RWPE2 (cell line): ENCODE data around the gene MYADM.
"Not testable (repeated sequence)": the region's sequence is repeated elsewhere in the genome, so short reads cannot be mapped to it uniquely, and the experiment has no call there.

Experiments
- ATAC-seq: fragments of 200-7000 bp; cut with Tn5 transposase; 3 replicates; pipeline ENCODE4 v1.9.1; 2021; ENCODE audit warnings: low read depth
- DNase-seq: peaks from one replicate; pipeline ENCODE4 v3.0.0-alpha.2; 2020; ENCODE audit warnings: low spot score
- H3K27ac ChIP-seq: fragments of 450-650 bp; 2 replicates; pipeline ENCODE4 v1.5.1; 2017; ENCODE audit warnings: mild to moderate bottlenecking; ENCODE audit not compliant: poor library complexity, severe bottlenecking
- H3K27me3 ChIP-seq: fragments of 250-450 bp; sonication (Bioruptor Pico); 2 replicates; pipeline ENCODE4 v1.5.1; 2021; ENCODE audit warnings: mild to moderate bottlenecking, moderate library complexity; ENCODE audit not compliant: insufficient read depth, poor library complexity, severe bottlenecking
- H3K36me3 ChIP-seq: fragments of 250-450 bp; sonication (Bioruptor Pico); 2 replicates; pipeline ENCODE4 v1.5.1; 2020; ENCODE audit warnings: low read depth, mild to moderate bottlenecking, moderate library complexity
- H3K4me1 ChIP-seq: fragments of 250-450 bp; sonication (Bioruptor Pico); 2 replicates; pipeline ENCODE4 v1.5.1; 2021; ENCODE audit warnings: mild to moderate bottlenecking, moderate library complexity; ENCODE audit not compliant: insufficient read depth, poor library complexity, severe bottlenecking
- H3K4me3 ChIP-seq: fragments of 250-450 bp; sonication (Bioruptor Pico); 2 replicates; pipeline ENCODE4 v1.5.1; 2021; ENCODE audit warnings: mild to moderate bottlenecking, moderate library complexity; ENCODE audit not compliant: severe bottlenecking
- H3K9me3 ChIP-seq: fragments of 250-450 bp; sonication (Bioruptor Pico); 2 replicates; pipeline ENCODE4 v1.5.1; 2021; ENCODE audit warnings: mild to moderate bottlenecking, moderate library complexity; ENCODE audit not compliant: severe bottlenecking
- TF ChIP-seq, protein P1 (sequence below): fragments of 450-650 bp; IDR thresholded peaks from one replicate; pipeline ENCODE4 v1.5.1; 2017; ENCODE audit warnings: mild to moderate bottlenecking, moderate library complexity; ENCODE audit not compliant: poor library complexity, severe bottlenecking

MYADM gene

DNA sequence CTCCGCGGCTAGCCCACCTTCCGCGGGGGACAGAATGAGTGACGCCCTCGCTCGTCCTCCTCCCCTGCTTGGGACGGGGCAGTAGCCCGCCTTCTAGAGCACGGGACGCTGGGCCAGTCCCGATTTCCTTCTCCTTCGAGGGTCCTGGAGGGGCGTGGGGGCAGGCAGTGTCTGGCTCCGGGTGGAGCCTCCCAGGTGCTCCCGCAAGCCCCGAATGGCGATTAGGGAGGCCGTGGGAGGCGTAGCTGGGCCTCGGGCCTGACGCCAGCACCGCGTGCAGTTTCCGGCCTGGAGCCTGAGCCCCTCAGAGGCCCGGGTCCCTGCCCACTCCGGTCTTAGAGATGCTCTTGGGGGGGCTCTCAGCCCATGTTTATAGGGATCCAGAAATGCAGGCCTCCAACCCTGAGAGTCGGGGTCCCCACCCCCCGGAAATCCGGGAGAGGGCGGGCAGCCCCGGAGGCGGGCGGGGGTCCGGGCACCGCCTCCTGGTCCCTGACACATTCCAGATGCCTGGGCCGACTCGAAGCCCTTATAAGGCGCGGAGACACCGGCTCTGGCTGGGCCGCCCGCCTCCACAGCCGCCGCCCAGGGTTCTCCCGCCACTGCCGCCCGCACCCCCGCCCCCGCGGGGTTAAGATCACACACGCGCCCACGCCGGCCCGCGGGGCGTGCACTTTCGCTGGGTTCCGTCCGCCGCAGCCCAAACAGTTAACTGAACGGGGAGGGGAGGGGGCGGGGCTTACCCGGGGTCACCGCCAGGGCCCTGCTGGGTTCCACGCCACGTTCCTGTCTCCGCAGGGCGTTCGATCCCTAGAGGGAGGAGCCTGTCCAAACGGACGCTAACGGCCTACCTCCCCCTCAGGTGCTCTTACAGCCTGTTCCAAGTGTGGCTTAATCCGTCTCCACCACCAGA, 1.5 kb downstream of the MYADM start:
- H3K4me3 ChIP-seq, result peak overlapping the region; percentile 69
- ATAC-seq, result peak; percentile 64

DNA sequence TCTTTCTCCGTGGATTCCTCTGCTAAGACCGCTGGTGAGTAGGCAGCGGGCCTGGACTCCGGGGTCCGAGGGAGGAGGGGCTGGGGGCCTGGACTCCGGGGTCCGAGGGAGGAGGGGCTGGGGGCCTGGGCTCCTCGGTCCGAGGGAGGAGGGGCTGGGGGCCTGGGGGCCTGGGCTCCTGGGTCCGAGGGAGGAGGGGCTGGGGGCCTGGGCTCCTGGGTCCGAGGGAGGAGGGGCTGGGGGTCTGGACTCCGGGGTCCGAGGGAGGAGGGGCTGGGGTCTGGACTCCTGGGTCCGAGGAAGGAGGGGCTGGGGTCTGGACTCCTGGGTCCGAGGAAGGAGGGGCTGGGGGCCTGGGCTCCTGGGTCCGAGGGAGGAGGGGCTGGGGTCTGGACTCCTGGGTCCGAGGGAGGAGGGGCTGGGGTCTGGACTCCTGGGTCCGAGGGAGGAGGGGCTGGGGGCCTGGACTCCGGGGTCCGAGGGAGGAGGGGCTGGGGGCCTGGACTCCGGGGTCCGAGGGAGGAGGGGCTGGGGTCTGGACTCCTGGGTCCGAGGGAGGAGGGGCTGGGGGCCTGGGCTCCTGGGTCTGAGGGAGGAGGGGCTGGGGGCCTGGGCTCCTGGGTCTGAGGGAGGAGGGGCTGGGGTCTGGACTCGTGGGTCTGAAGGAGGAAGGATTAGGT, 2.3 kb downstream of the MYADM start:
- H3K27ac ChIP-seq, result peak overlapping the region; percentile 86
- H3K36me3 ChIP-seq, result peaks cover 36% of the 10 kb centered on the region
- H3K27me3 ChIP-seq, H3K4me1 ChIP-seq, H3K9me3 ChIP-seq, DNase-seq, ATAC-seq: not testable (repeated sequence)
- peak overlapping the region; percentile 69 for H3K4me3 ChIP-seq

More for the DNA sequence above, 1.5 kb downstream of the MYADM start:
- Histone ChIP-seq H3K27me3 (no peaks in the 10 kb centered on the region), H3K9me3 (no peaks in the 10 kb centered on the region), H3K36me3 (peaks cover 30% of the 10 kb centered on the region), H3K4me1 (peaks cover 10% of the 10 kb centered on the region), H3K27ac (peak overlapping the region; percentile 86)
- DNase-seq, result peak; percentile 86
- TF ChIP-seq, protein P1, sequence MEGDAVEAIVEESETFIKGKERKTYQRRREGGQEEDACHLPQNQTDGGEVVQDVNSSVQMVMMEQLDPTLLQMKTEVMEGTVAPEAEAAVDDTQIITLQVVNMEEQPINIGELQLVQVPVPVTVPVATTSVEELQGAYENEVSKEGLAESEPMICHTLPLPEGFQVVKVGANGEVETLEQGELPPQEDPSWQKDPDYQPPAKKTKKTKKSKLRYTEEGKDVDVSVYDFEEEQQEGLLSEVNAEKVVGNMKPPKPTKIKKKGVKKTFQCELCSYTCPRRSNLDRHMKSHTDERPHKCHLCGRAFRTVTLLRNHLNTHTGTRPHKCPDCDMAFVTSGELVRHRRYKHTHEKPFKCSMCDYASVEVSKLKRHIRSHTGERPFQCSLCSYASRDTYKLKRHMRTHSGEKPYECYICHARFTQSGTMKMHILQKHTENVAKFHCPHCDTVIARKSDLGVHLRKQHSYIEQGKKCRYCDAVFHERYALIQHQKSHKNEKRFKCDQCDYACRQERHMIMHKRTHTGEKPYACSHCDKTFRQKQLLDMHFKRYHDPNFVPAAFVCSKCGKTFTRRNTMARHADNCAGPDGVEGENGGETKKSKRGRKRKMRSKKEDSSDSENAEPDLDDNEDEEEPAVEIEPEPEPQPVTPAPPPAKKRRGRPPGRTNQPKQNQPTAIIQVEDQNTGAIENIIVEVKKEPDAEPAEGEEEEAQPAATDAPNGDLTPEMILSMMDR, result no peak

DNA sequence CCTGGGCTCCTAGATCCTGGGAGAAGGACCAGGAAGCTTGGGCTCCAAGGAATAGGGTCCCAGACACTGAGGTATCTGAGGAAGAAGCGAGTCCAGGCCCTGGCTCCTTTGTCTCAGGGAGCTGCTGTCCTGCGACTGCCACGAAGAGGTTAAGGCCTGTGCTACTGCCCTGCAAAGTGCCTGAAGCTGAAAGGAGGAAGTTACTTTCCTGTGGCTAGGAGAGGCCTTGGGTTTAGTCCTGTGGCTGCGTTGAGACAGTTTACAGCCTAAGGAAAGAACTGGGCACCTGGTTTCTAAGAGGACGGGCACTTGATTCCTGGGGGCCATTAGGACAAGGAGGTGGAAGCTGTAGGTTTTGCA, 2.8 kb downstream of the MYADM start:
- Histone ChIP-seq H3K4me3 (no peak overlapping the region), H3K36me3 (peaks cover 37% of the 10 kb centered on the region), H3K9me3 (no peaks in the 10 kb centered on the region), H3K27me3 (no peaks in the 10 kb centered on the region), H3K27ac (peak overlapping the region; percentile 27), H3K4me1 (peaks cover 4% of the 10 kb centered on the region)
- TF ChIP-seq, protein P1, result no peak
- DNase-seq (no peak), ATAC-seq (no peak)

DNA sequence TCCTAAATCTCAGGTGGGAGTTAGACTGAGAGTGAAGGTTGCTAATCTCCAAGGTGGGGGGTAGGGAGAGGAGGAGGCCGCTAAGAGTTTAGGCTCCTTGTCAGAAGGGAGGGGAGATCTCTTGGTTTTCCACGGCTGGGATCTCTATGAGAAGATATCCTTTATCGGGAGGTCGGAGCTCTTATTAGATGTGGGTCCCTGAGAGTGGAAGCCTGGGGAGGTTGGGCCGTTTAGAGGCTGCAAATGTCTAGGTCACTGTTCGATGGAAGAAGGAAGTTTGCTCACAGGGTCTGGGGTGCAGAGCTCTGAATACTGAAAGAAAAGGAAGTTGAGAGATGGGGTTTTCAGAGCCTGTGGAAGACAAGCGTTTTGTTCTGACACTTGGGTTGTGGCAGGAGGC, 3.8 kb downstream of the MYADM start:
- Histone ChIP-seq H3K27ac (no peak overlapping the region), H3K4me3 (no peak overlapping the region), H3K36me3 (peaks cover 37% of the 10 kb centered on the region), H3K4me1 (no peaks in the 10 kb centered on the region), H3K27me3 (no peaks in the 10 kb centered on the region), H3K9me3 (no peaks in the 10 kb centered on the region)
- TF ChIP-seq, protein P1, result no peak
- ATAC-seq, result no peak
- no peak for DNase-seq

DNA sequence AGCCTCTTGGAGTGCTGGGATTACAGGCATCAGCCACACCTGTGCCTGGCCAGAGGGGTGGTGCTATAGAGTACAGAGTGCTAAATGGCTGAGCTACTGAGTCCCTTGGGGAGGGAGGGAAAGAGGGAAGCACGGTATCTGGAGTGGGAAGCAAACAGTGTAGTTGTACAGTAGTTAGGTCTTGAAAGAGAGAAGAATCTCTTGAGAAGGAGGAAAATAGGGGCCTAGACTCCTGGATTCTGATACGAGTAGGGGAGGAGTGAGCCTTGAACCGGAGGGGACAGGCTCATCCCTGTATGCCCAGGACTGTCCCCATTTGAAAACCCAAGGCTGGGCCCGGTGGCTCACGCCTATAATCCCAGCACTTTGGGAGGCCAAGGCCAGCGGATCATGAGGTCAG, 5.1 kb downstream of the MYADM start:
- H3K27ac ChIP-seq, result no peak overlapping the region

More for the DNA sequence above, 5.1 kb downstream of the MYADM start:
- Histone ChIP-seq H3K9me3 (no peaks in the 10 kb centered on the region), H3K4me1 (no peaks in the 10 kb centered on the region), H3K4me3 (no peak overlapping the region), H3K27me3 (no peaks in the 10 kb centered on the region), H3K36me3 (peaks cover 37% of the 10 kb centered on the region)
- ATAC-seq (no peak), DNase-seq (no peak)
- TF ChIP-seq, protein P1, result no peak
